HFF-Myc (cell line): ENCODE data around the gene ACTR5.

Experiments used
- DNase-seq: peaks from one replicate; pipeline ENCODE4 v3.0.0-alpha.2; 2011; ENCODE audit warnings: low read depth; ENCODE audit errors: extremely low read depth
- H3K4me3 ChIP-seq: replicated peaks from 2 replicates; pipeline ENCODE4 v1.5.1; 2011; ENCODE audit warnings: low read depth, mild to moderate bottlenecking, control low read depth, low read length
- TF ChIP-seq, protein P1 (sequence below): IDR thresholded peaks from 2 replicates; pipeline ENCODE4 v1.5.1; 2012; ENCODE audit warnings: mild to moderate bottlenecking, low read depth, low read length, control low read depth; ENCODE audit errors: missing control alignments

The ACTR5 gene

DNA sequence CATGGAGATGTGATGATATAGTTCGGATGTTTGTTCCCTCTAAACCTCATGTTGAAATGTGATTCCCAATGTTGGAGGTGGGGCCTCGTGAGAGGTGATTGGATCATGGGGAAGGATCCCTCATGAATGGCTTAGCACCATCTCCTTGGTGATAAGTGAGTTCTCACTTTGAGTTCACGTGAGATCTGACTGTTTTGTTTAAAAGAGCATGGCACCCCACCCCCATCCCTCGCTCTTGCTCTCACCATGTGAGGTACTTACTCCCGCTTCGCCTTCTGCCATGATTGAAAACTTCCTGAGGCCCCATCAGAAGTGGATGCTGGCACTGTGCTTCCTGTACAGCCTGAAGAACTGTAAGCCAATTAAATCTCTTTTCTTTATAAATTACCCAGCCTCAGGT is 13.1 kb upstream of the ACTR5 start:
- no peak overlapping the region for H3K4me3 ChIP-seq
- TF ChIP-seq, protein P1, sequence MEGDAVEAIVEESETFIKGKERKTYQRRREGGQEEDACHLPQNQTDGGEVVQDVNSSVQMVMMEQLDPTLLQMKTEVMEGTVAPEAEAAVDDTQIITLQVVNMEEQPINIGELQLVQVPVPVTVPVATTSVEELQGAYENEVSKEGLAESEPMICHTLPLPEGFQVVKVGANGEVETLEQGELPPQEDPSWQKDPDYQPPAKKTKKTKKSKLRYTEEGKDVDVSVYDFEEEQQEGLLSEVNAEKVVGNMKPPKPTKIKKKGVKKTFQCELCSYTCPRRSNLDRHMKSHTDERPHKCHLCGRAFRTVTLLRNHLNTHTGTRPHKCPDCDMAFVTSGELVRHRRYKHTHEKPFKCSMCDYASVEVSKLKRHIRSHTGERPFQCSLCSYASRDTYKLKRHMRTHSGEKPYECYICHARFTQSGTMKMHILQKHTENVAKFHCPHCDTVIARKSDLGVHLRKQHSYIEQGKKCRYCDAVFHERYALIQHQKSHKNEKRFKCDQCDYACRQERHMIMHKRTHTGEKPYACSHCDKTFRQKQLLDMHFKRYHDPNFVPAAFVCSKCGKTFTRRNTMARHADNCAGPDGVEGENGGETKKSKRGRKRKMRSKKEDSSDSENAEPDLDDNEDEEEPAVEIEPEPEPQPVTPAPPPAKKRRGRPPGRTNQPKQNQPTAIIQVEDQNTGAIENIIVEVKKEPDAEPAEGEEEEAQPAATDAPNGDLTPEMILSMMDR, result no peak
- no peak for DNase-seq

DNA sequence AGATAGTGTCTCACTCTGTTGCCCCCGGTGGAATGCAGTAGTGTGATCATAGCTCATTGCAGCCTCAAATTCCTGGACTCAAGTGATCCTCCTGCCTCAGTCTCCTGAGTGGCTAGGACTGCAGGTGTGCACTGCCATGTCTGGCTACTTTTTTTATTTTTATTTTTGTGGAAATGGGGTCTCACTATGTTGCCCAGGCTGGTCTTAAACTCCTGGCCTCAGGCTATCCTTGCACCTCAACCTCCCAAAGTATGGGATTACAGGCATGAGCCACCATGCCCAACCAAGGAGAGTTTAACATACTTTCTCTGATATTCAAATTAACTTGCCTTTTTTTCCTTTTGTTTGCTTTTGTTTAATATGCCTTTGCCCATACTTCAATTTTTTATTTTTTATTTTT is 10.4 kb upstream of the ACTR5 start:
- DNase-seq, result no peak

DNA sequence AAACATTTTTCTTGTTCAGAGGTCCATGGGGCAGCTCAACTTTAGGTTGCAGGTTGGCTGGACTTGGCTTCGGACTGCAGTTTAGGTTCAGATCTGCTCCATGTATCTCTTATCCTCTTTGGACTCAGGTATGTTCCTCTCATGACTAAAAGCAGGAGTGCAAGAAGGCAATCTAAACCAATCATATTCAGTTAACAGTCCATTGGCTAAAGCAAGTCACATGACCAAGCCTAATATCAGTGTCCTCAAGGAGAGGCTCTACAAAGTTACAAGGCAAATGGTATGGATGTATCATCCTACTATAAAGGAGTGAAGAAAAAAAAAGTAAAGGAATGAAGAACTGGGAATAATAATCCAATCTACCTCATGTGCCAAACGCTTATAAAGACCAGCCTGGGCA is 2.5 kb upstream of the ACTR5 start:
- H3K4me3 ChIP-seq, result no peak overlapping the region
- no peak for DNase-seq
- TF ChIP-seq, protein P1, result no peak

More for the DNA sequence above, 10.4 kb upstream of the ACTR5 start:
- TF ChIP-seq, protein P1, result no peak
- no peak overlapping the region for H3K4me3 ChIP-seq

DNA sequence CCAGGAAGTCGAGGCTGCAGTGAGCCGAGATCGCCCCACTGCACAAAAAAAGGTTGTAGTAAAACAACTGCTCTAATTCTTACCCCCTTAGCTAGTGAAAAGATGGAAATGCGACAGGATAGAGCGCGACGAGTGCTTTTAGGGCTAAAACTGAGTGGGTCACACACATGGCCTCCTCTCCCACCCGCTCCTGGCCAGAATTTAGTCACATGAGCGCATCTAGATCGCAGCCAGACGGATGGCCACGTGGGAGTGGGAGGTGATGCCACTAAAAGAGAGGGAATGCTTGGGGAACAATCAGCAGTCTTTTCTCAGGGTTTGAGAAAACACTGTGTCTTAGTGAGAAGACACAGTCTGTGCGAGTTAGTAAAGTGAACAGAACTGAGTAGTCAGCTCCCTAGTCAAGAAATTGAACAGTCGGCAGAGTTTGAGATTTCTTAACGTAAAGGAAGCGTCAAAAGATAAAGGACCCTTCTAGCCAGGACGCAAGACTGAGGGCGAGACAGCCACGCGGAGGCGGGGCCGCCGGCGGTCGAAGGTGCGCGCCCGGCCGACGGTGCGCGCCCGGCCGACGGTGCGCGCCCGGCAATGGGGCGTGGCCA is 664 bp upstream of the ACTR5 start:
- DNase-seq, result no peak
- peak overlapping the region; percentile 96 for H3K4me3 ChIP-seq
- TF ChIP-seq, protein P1, result no peak

DNA sequence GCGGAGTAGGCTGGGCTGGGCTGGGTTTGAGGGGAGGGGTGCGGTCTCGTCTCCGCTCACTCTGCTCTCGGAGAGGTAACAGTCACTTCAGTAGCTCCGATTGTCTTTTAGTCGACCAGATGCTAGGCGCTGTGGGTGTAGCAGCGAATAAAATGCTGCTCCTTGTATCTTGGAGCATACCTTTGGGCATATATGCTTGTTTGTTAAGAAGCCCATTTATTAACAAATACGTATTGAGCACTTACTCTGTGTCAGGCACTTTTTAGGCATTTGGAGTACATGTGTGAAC is 545 bp downstream of the ACTR5 start:
- TF ChIP-seq, protein P1, result no peak
- DNase-seq, result no peak

DNA sequence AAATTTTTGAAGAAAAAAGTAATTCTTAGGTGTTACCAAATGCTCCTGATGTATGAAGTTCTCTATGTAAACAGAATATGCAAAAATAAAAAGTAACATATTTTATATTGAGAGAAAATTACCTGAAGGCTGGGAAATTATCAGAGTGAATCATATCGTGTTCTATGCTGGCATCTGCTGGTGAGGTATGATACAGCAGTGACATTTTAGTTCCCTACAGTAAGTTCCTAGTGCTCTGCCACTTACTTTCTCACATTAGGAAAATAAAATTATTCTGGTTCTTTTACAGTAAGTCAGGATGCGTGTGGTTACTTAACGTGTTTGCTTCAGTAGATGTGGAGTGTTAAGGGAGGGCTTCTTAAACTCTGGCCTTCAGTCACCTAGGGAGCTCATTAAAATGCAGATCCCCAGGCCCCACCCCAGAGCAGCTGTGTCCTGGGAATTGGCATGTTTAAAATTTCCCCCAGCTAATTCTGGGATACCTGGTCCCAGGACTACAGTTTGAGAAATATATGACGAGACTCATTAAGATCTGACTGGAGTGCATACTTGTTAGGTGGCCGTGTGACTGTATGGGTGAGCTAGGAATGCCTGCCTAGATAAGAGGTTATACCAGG is 3.2 kb downstream of the ACTR5 start:
- H3K4me3 ChIP-seq, result no peak overlapping the region
- TF ChIP-seq, protein P1, result peak; percentile 51
- DNase-seq, result no peak

More for the DNA sequence above, 545 bp downstream of the ACTR5 start:
- H3K4me3 ChIP-seq, result peak overlapping the region; percentile 96

DNA sequence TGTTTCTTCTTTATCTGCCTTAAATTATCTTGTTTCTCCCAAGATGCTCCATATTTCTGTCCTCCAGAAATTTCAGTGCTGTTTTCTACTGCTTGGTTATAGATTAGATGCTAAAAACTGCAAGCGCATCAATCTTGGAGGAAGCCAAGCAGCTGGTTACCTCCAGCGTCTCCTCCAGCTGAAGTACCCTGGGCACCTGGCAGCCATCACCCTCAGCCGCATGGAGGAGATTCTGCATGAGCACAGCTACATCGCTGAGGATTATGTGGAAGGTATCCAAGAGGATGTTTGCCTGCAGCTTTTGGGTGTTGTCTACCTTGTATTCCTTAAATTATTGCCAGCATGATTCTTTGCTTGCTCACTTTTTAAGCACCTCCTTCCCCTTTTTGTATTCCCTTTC is 3.8 kb downstream of the ACTR5 start:
- TF ChIP-seq, protein P1, result no peak
- DNase-seq, result no peak
- no peak overlapping the region for H3K4me3 ChIP-seq
